ENCODE measurements around the gene ITPR3. TPM values are rescaled to one million over a fixed set of nuclear protein-coding genes. Genes with fewer than 3 reads are reported as not detected.

The ITPR3 gene
- total RNA-seq, 2 donors from 2014 or later: 29.6 to 33.3 TPM

- H3K27ac Mint-ChIP-seq: no peak overlapping the region
- H3K36me3 Mint-ChIP-seq (ENCODE audit: low read depth): no peaks in the 10 kb centered on the region
- H3K9me3 ChIP-seq (ENCODE audit: control insufficient read depth, low read length): no peaks in the 10 kb centered on the region
- no peak overlapping the region for H3K4me3 Mint-ChIP-seq
- H3K4me1 ChIP-seq (ENCODE audit: control insufficient read depth, insufficient read depth, low read length): no peaks in the 10 kb centered on the region
- H3K27ac ChIP-seq (ENCODE audit: low read depth, low read length): no peak overlapping the region
- 95 to 100% methylated on average over 4 to 6 of the region's 6 CpGs for WGBS, 2 experiments (ENCODE audit: insufficient coverage in 1 of 2, insufficient read length in 1 of 2)
- no peak overlapping the region for H3K4me3 ChIP-seq (ENCODE audit: low read length)
- peaks cover 18% of the 10 kb centered on the region for H3K4me1 Mint-ChIP-seq
- no peak overlapping the region for H3K9ac ChIP-seq (ENCODE audit: extremely low read depth, low read length, poor library complexity, severe bottlenecking)
- DNase-seq: no peak
- H3K27me3 ChIP-seq (ENCODE audit: control insufficient read depth, insufficient read depth, low read length, poor library complexity, severe bottlenecking): no peaks in the 10 kb centered on the region
- H3K27me3 Mint-ChIP-seq (ENCODE audit: insufficient read depth): peaks cover 1% of the 10 kb centered on the region
- no peaks in the 10 kb centered on the region for H3K9me3 Mint-ChIP-seq
- no peaks in the 10 kb centered on the region for H3K36me3 ChIP-seq (ENCODE audit: control insufficient read depth, insufficient read depth, low read length)
- TF ChIP-seq CTCF (conservative IDR thresholded peaks at IDR 0.05): no peak
These were observed 107.9 kb downstream of the ITPR3 start for GRCh38 chr6:33729059-33729458.

DNA sequence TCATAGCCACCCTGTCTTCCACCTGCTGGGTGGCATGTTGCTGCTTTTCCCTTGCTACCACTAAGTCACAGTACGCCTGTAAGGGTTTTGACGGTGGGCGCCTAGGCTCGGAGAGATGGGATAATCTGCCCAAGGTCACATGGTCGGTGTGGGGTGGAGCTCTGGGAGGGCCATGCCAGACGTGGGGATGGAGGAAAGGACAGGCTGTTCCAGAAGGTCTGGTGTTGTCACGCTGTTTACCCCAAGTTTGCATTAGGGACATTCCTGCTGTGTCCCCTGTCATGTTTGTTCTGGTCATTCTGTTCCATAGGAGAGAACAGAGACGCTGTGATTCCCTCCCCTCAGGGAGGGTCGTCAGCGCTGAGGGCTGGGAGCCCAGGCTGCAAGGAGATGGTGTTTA lies 109.5 kb downstream of the ITPR3 start:
- no peak overlapping the region for H3K4me3 Mint-ChIP-seq
- TF ChIP-seq CTCF (conservative IDR thresholded peaks at IDR 0.05): no peak

GRCh38 chr6:33731035-33731434 lies 109.9 kb downstream of the ITPR3 start:
- Histone ChIP-seq H3K4me1 (ENCODE audit: control insufficient read depth, insufficient read depth, low read length) (no peaks in the 10 kb centered on the region), H3K4me3 (ENCODE audit: low read length) (no peak overlapping the region), H3K36me3 (ENCODE audit: control insufficient read depth, insufficient read depth, low read length) (no peaks in the 10 kb centered on the region), H3K27ac (ENCODE audit: low read depth, low read length) (no peak overlapping the region), H3K27me3 (ENCODE audit: control insufficient read depth, insufficient read depth, low read length, poor library complexity, severe bottlenecking) (no peaks in the 10 kb centered on the region), H3K9ac (ENCODE audit: extremely low read depth, low read length, poor library complexity, severe bottlenecking) (no peak overlapping the region), H3K9me3 (ENCODE audit: control insufficient read depth, low read length) (no peaks in the 10 kb centered on the region)
- 83 to 91% methylated on average over 5 to 7 of the region's 7 CpGs for WGBS, 2 experiments (ENCODE audit: insufficient coverage in 1 of 2, insufficient read length in 1 of 2)
- no peak for DNase-seq
- Mint-ChIP-seq H3K4me3 (no peak overlapping the region), H3K36me3 (ENCODE audit: low read depth) (no peaks in the 10 kb centered on the region), H3K27me3 (ENCODE audit: insufficient read depth) (peaks cover 1% of the 10 kb centered on the region), H3K4me1 (peaks cover 18% of the 10 kb centered on the region), H3K9me3 (no peaks in the 10 kb centered on the region), H3K27ac (peak overlapping the region; percentile 12)
- no peak for TF ChIP-seq CTCF (conservative IDR thresholded peaks at IDR 0.05)

More for the DNA sequence above, 109.5 kb downstream of the ITPR3 start:
- H3K4me1 ChIP-seq (ENCODE audit: control insufficient read depth, insufficient read depth, low read length): no peaks in the 10 kb centered on the region
- H3K36me3 Mint-ChIP-seq (ENCODE audit: low read depth): no peaks in the 10 kb centered on the region
- DNase-seq: no peak
- H3K9ac ChIP-seq (ENCODE audit: extremely low read depth, low read length, poor library complexity, severe bottlenecking): no peak overlapping the region
- 78 to 83% methylated on average over 8 to 10 of the region's 10 CpGs for WGBS, 2 experiments (ENCODE audit: insufficient coverage in 1 of 2, insufficient read length in 1 of 2)
- H3K27me3 Mint-ChIP-seq (ENCODE audit: insufficient read depth): peaks cover 1% of the 10 kb centered on the region
- H3K4me1 Mint-ChIP-seq: peaks cover 18% of the 10 kb centered on the region
- H3K27me3 ChIP-seq (ENCODE audit: control insufficient read depth, insufficient read depth, low read length, poor library complexity, severe bottlenecking): no peaks in the 10 kb centered on the region
- no peaks in the 10 kb centered on the region for H3K9me3 ChIP-seq (ENCODE audit: control insufficient read depth, low read length)
- no peaks in the 10 kb centered on the region for H3K9me3 Mint-ChIP-seq
- peak overlapping the region; percentile 12 for H3K27ac Mint-ChIP-seq
- H3K4me3 ChIP-seq (ENCODE audit: low read length): no peak overlapping the region
- no peaks in the 10 kb centered on the region for H3K36me3 ChIP-seq (ENCODE audit: control insufficient read depth, insufficient read depth, low read length)
- no peak overlapping the region for H3K27ac ChIP-seq (ENCODE audit: low read depth, low read length)

All from endodermal cell (in vitro differentiated cells).